ENCODE measurements around the gene ADAM19.
A peak's percentile ranks its signal among the peaks of the same experiment; 100 is the strongest.
"Not testable (repeated sequence)": the region's sequence is repeated elsewhere in the genome, so short reads cannot be mapped to it uniquely, and the experiment has no call there.

Gene ADAM19

DNA sequence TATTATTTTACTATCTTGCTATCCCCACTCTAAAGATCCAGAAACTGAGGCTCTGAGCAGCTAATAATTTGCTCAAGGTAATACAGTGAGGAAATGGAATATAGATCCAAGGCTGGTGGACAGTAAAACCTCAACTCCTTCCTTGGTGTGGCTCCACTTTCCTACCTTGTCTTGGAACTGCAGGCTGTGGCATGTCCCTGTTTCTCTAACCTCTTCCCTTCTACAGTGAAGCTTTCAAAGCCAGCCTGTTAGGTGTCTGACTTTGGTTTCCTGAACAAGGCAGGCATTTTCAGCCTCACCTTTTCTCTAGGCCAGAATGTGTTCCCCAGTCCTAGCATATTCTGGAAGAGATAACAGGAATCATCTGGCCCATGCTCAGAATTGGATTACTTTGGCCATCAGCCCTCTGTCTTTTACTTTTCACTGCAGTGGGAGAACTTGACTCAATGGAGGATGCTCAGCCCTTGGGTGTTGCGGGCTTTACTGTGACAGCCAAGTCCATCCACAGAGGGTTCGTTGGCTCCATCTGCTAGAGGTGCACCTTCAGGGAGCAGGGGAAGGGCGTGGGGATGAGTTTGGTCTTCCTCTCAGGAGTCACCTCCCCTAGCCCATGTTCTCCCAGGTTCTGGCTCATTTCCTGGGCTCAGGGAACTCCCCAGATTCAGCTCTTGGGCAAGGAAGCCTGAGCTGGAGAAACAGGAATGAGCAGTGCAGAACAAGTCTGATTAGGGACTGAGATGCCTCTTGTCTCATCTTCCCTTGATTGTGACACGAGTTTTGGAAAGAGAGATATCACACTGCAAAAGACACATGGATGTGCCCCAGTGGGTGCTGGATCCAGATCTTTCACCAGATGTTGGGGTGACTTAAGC, 114.4 kb downstream of the ADAM19 start:
- DNase-seq (ENCODE audit: low spot score) = no peak

DNA sequence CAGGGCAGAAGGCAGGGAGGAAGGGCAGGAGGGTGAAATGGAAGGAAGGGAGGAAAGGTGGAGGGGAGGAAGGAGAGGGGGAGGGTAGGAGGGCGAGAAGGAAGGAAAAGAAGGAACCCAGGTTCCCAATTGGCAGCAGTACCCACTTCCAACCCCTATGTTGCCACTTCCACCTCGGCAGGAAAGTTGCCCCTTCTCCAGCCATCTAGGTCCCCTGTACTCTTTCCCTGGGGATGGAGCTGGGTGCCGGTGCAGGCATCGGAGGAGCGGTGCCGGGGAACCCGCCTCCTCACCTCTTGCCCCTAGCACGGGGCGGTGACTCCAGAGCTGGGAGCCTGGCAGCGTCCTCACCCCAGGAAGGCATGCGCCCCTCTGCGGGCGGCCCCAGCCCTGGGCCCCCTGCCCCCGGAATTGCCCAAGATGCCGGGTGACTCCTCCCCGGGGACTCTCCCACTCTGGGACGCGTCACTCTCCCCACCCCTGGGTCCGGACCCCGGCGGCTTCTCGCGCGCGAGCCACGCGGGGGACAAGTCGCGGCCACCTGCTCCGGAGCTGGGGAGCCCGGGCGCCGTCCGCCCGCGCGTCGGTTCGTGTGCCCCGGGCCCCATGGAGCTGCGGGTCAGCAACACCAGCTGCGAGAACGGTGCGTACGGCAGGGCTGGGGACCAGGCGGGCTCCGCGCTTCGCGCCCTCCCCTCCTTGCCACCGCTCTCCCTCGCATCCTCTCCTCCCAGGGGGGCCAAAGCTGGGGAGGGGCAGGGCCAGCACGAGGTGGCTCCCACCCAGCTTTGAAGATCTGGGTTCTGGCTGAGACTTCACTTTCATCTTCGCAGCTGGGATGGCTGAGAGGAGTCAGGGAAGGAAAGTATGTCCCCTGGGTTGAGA, 115.6 kb downstream of the ADAM19 start, which contains the start of gene NIPAL4:
Gene NIPAL4, plus strand, starts transcription at position 499 of the 885 bp plus-strand sequence. Its CDS starts 108 bp downstream, at position 607.
- no peak for DNase-seq (ENCODE audit: low spot score)

DNA sequence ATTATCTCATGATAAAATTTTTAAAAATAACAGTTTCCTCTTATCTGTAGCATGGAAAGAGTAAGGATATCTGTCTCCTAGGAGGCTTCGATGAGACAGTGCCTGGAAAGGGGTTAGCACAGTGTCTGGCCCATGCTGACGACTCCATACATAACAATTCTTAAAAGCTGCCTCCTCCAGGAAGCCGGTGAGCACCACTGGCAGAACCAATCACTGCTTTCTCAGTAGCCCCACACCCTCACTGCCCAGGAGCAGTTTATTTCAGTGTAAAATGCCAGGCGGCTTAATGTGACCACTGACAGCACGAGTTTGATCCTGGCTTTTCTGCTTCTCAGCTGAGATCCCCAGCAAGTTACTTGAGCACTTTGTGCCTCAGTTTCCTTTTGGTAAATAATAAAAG, 116.7 kb downstream of the ADAM19 start:
- DNase-seq (ENCODE audit: low spot score) = no peak

DNA sequence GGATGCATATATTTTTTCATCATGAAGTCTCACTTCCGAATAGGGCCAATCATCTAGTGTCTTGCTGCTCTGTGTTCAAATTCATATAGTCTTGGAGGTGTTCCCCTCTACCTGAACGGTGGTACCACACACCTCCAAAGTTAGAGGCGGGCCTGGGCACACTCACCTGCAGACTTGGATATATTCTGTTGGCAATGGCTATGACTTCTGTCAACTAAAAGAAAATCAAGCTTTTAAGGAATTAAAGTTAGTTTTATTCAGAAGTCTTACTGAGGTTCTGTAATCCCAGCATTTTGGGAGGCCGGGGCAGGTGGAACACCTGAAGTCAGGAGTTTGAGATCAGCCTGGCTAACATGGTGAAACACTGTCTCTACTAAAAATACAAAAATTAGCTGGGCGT, 118.2 kb downstream of the ADAM19 start:
- DNase-seq (ENCODE audit: low spot score) = no peak

DNA sequence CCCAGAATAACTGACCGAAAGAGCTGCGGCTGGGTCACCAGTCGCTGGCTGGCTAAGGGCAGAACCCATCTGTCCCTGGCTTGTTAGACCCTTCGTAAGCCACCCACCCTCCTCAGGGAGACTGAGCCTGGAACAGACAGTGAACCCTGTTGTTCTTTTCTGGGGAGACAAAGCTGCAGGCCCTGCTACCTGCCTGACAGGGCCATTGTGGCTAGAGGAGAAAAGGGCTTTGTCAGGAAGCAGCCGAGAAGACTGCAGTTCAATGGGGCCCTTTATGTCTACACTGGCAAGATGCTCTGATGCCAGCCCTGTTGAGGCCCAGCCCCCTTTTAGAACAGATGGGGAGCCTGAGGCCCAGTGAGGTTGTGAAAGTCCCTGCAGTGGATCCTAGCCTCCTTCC, 119.3 kb downstream of the ADAM19 start:
- no peak for DNase-seq (ENCODE audit: low spot score)

DNA sequence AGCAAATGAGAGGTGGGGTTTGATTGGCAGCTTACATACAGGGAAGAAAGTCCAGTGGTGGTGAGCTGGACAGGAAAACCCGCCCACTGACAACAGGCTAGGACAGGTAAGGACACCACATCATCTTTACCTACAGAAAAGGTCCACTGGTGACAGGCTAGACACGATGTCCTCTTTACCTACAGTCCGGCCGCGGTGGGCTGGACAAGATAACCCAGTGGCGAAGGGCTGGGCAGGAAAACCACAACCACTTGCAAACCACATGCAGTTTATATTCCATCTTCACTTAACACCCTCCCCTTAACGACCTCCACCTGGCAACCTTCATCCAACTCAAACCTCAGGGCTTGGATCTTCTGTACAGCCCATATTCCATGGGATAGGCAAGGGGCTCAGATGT, 120.5 kb downstream of the ADAM19 start:
- DNase-seq (ENCODE audit: low spot score) = no peak

DNA sequence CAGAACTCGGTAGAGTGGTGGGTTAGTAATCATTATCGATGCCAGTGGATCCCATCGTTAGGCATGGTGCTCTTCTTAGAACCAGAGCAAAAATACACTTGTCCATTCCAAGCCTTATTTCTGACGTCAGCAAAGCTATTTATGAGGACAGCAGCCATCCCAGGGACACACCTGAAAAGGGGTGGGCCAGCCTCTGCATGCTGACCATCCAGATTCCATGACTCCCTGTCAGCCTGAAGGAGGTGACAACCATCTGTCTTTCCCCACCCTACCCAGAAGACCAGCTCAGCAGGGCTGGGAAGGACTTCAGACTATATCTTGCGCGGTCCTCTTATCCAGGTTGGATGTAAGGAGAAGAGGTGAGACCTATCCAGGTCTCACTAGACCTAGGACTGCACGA, 121.3 kb downstream of the ADAM19 start:
- DNase-seq (ENCODE audit: low spot score) = no peak

DNA sequence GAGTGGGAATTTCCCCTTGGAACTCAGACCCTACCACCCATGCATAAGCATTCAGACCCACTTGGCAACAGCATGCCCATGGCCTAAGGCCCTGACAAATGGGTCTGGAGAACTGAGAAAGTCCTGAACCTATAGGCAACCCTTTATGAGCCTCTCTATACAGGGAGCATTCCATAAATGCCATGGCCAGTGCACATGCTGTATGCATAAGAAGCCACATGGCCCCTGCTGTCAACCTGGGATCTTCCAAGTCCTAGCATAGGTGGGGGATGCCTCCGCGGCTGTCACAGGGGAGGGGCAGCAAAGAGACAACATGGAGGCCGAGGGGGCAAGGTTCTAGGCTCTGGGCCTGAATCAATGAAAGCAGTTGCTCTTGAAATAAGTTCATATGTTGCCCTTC, 123.8 kb downstream of the ADAM19 start:
- DNase-seq (ENCODE audit: low spot score) = no peak

DNA sequence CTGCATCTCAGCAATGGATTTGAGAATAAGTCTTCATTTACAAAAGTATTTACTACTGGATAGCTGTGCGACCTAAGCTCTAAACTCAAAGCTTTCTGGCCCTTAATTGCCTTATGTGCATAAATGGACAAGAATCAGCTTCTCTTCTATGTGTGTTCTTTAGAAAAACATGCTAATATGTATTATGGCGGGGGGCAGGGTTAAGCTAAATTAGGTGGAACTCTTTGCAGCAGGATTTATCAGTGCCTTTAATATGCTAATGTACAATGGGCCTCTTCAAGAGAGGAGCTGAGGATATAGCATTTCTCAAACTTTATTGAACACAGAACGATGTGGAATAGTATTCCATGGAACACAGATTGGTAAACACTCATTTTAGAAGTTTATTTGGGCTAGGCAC, 125.6 kb downstream of the ADAM19 start:
- no peak for DNase-seq (ENCODE audit: low spot score)

DNA sequence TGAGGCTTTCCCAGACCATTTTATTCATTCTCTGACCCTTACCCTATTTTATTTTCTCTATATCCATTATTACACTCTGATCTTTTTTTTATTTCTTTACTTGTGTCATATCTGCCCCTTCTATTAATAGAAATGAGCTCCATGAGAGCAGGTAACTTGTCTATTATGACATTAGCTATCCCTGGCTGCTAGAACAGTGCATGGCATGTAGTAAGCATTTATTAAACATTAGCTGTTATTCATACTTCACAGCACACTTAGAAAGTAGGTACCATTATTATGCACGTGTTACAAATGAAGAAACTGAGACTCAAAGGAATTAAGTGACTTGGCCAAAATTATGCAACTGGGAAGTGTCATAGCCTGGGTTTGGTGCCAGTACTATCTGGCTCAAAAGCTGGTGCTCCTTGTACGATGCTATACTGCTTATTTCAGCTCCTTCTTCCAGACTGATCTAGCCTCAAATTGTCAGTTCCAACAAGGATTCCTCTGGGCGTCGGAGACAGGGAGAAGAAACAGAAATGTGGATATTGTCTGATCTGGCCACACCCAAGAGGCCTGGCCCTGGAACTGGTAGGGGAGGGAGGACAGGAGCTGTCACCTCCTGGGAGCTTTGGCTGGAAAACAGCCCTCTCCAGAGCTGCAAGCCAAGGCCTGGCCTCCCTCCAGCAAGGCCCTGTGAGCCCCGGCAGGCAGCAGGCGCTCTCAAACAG, 126.4 kb downstream of the ADAM19 start:
- DNase-seq (ENCODE audit: low spot score) = no peak

DNA sequence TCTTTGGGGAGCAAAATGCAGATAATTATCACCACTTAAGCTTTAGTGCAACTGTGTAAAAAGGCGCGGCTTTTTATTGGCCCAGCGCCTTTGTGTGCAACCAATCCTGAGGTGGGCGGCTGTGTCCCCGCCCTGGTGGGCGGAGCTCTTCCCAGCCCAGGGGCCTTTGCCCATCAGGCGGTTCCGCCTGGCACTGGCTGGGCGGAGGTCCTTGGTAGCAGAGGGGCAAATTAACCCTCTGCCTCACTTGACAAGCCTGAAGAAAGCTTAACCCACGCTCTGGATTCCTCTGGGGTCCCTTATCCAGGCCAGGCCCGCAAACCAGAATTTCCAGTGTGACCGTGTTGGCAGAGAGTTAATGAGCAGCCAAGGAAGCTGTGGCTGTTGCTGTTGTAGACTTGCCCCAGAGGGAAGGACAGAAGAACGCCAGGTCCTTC, 128.4 kb downstream of the ADAM19 start:
- DNase-seq (ENCODE audit: low spot score) = no peak

DNA sequence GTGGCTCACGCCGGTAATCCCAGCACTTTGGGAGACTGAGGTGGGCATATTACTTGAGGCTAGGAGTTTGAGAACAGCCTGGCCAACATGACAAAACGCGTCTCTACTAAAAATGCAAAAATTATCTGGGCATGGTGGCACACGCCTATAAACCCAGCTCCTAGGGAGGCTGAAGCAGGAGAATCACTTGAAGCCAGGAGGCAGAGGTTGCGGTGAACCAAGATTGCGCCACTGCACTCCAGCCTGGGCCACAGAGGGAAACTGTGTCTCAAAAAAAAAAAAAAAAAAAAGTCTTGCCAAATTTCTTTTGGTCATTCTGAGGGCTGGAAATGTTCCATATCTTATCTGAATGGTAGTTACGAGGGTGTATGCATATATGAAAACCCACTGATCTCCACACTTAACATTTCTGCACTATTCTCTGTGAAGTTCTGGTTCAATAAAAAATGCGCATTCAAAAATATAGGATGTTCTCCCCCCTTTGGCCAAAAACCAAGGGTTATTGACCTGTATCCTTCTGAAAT, 129.1 kb downstream of the ADAM19 start:
- no peak for DNase-seq (ENCODE audit: low spot score)

DNA sequence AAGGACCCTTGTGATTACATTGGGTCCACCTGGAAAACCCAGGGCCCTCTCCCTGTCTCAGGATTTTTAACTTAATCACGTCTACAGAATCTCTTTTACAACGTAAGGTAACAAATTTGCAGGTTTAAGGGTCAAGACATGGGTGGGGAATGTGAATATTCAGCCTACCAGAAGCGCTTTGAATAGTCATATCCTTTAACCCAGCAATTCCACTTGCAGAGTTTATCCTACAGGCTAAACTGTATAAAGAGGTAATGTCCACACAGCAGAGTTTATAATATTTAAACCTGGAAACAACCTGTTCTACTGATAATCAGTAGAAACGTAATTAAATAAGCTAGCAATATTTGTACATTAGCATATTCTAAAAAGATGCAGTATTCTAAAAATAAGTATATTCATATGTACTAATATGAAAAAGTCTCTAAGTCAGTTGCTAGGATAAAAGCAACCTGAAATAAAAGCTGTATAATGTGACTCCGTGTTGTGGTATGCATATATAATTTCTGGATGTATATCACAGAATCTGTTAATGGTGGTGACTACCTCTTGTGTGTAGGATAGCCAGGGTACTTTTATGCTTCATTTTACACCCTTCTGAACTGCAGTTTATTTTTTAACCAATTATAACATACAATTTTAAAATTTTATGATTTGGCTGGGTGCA, 129.7 kb downstream of the ADAM19 start:
- DNase-seq (ENCODE audit: low spot score) = no peak

DNA sequence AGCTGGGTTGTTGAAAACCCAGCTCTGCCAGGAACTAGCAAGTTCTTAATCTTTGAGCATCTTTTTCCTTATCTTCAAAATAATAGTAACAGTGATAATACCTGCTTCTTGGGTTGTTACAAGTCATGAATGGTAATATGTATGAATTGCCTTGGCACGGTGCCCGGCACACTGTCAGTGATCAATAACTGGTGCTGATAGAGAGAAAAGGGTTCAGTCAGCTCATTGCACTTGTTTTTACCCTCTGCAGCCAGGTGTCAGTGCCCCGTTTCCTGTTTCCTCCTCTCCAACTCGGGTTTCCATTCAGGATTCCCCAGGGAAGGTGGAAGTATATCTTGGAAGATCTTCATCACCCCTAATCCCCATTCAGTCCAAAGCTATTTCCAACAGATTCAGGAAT, 131.4 kb downstream of the ADAM19 start:
- DNase-seq (ENCODE audit: low spot score) = no peak

DNA sequence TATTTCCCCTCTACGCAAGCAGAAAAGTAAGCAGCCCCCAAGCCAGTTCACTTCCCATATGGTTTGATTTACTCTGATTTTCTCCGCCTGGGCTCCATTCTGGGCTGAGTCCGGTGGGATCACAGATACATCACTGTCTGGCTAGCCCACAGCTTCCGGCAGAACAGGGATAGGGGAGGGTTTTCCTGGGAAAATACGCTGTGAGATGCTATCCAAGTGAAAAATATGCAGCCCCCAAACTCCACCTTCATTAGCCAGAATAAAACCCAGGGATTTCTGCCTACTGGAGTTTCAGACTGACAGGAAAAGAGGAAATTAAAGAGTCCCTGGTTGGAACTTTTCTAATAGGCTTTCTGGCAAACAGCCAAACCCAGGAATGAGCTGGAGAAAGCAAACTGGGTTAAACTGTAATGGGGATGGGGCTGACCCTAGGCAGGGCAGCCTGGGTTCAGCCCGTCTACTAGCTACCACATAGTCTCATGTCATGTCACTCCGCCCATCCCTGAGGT, 132.5 kb downstream of the ADAM19 start:
- no peak for DNase-seq (ENCODE audit: low spot score)

DNA sequence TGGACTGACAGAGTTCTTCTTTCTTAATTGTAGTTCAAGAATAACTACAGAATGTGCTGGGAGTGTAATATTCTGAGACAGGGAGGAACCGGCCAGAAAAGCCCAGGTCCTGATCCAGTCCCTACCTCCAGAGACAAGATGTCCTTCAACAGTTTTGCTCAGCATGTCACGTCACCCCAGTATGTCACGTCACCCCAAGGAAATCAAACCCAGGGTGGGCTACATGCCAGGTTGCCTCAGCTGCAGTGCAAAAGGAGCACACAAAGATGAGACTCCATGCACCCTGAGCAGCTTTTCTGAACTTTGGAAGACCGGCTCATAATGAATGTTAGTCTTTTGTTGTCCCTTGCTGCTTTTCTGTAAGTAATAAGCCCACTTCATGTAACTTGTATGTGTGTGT, 141.5 kb downstream of the ADAM19 start:
- no peak for DNase-seq (ENCODE audit: low spot score)

DNA sequence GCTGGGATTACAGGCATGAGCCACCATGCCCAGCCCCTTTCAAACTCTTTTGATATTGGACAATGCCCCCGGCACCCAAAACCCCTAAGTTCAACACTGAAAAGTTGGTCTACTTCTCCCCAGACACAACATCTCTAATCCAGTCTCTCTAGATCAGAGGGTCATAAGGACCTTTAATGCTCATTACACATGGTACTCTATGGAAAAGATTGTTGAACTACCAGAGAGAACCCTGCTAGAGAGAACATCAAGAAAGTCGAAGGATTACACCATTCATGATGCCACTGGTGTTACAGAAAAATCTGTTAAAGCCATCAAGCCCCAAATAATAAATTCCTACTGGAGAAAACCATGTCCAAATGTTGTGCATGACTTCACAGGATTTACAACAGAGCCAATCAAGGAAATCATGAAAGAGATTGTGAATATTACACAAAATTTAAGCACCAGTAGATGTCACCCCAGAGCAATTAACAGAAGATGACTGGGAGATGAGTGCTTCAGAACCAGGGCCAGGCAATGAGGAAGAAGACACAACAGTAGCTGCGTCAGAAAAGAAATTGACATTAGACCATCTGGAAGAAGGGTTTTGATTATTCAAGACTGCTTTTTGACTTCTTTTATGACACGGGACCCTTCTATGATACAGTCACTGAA, 143.9 kb downstream of the ADAM19 start:
- peak; percentile 92 for DNase-seq (ENCODE audit: low spot score)

DNA sequence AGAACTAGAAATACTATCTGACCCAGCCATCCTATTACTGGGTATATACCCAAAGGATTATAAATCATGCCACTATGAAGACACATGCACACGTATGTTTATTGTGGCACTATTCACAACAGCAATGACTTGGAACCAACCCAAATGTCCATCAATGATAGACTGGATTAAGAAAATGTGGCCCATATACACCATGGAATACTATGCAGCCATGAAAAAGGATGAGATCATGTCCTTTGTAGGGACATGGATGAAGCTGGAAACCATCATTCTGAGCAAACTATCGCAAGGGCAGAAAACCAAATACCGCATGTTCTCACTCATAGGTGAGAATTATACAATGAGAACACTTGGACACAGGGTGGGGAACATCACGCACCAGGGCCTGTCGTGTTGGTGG, 145.7 kb downstream of the ADAM19 start:
- not testable (repeated sequence) for DNase-seq (ENCODE audit: low spot score)
